Measurements from ENCODE around the gene PRMT9. TPM values are rescaled to one million over a fixed set of nuclear protein-coding genes. Genes with fewer than 3 reads are reported as not detected.

PRMT9 gene
- total RNA-seq, 4 donors from 2014 or later, result 0.60 to 17.1 (median 4.8) TPM

GRCh38 chr4:147678796-147679549, 5.0 kb downstream of the PRMT9 start:
- no peak overlapping the region for H3K27ac ChIP-seq
- H3K36me3 ChIP-seq, result no peaks in the 10 kb centered on the region
- no peak for TF ChIP-seq CTCF (IDR thresholded peaks at IDR 0.05)
- TF ChIP-seq EP300 (IDR thresholded peaks at IDR 0.05; ENCODE audit: low read depth), result no peak
- no peak for TF ChIP-seq POLR2A (IDR thresholded peaks at IDR 0.05)
- no peak for TF ChIP-seq POLR2AphosphoS5 (IDR thresholded peaks at IDR 0.05)
- peaks cover 6 to 13% (median 8%) of the 10 kb centered on the region in 4 donors for H3K4me1 ChIP-seq
- intact Hi-C loops (cut with DNase I; ENCODE audit: low total_unique reads) (no loop called here), in situ Hi-C loops (cut with MboI; ENCODE audit: low pct_ligation_motif_present in 1 of 4, low pct_unique_long_range_greater_than_20kb in 1 of 4, low sequenced_read_pairs in 3 of 4) (no loop called here)
- 89 to 96% methylated on average over 2 to 12 of the region's 12 CpGs for WGBS, 2 donors (ENCODE audit: low coverage in 1 of 2)
- DNase-seq, result no peak
- no peaks in the 10 kb centered on the region for H3K27me3 ChIP-seq
- H3K9me3 ChIP-seq, result no peaks in the 10 kb centered on the region
- H3K4me3 ChIP-seq, result no peak overlapping the region

- H3K4me1 ChIP-seq, result peaks cover 6 to 12% (median 7%) of the 10 kb centered on the region in 4 donors
- H3K4me3 ChIP-seq, result no peak overlapping the region
- no peak for DNase-seq
- no peak overlapping the region for H3K27ac ChIP-seq
- in situ Hi-C loops (cut with MboI; ENCODE audit: low pct_ligation_motif_present in 1 of 4, low pct_unique_long_range_greater_than_20kb in 1 of 4, low sequenced_read_pairs in 3 of 4) (no loop called here), intact Hi-C loops (cut with DNase I; ENCODE audit: low total_unique reads) (no loop called here)
- no peaks in the 10 kb centered on the region for H3K27me3 ChIP-seq
- TF ChIP-seq POLR2A (IDR thresholded peaks at IDR 0.05) (no peak), CTCF (IDR thresholded peaks at IDR 0.05) (no peak), POLR2AphosphoS5 (IDR thresholded peaks at IDR 0.05) (no peak), EP300 (IDR thresholded peaks at IDR 0.05; ENCODE audit: low read depth) (no peak)
- 77 to 81% methylated on average over 5 of the region's 5 CpGs for WGBS, 2 donors (ENCODE audit: low coverage in 1 of 2)
- no peaks in the 10 kb centered on the region for H3K36me3 ChIP-seq
- H3K9me3 ChIP-seq, result no peaks in the 10 kb centered on the region
These were observed 5.9 kb downstream of the PRMT9 start for GRCh38 chr4:147678106-147678505.

GRCh38 chr4:147674496-147674895, 9.5 kb downstream of the PRMT9 start:
- Histone ChIP-seq H3K36me3 (no peaks in the 10 kb centered on the region), H3K4me1 (no peaks in the 10 kb centered on the region), H3K4me3 (no peak overlapping the region), H3K9me3 (no peaks in the 10 kb centered on the region), H3K27ac (no peak overlapping the region), H3K27me3 (no peaks in the 10 kb centered on the region)
- no peak for DNase-seq
- in situ Hi-C loops (cut with MboI; ENCODE audit: low pct_ligation_motif_present in 1 of 4, low pct_unique_long_range_greater_than_20kb in 1 of 4, low sequenced_read_pairs in 3 of 4) (no loop called here), intact Hi-C loops (cut with DNase I; ENCODE audit: low total_unique reads) (no loop called here)
- WGBS, 2 donors (ENCODE audit: low coverage in 1 of 2), result 88 to 100% methylated on average over 1 of the region's 1 CpG
- TF ChIP-seq POLR2A (IDR thresholded peaks at IDR 0.05) (no peak), POLR2AphosphoS5 (IDR thresholded peaks at IDR 0.05) (no peak), CTCF (IDR thresholded peaks at IDR 0.05) (no peak), EP300 (IDR thresholded peaks at IDR 0.05; ENCODE audit: low read depth) (no peak)

GRCh38 chr4:147674073-147674472, 9.9 kb downstream of the PRMT9 start:
- DNase-seq, result no peak
- Histone ChIP-seq H3K4me1 (no peaks in the 10 kb centered on the region), H3K36me3 (no peaks in the 10 kb centered on the region), H3K9me3 (no peaks in the 10 kb centered on the region), H3K27me3 (no peaks in the 10 kb centered on the region), H3K27ac (no peak overlapping the region), H3K4me3 (no peak overlapping the region)
- intact Hi-C loops (cut with DNase I; ENCODE audit: low total_unique reads) (no loop called here), in situ Hi-C loops (cut with MboI; ENCODE audit: low pct_ligation_motif_present in 1 of 4, low pct_unique_long_range_greater_than_20kb in 1 of 4, low sequenced_read_pairs in 3 of 4) (no loop called here)
- no peak for TF ChIP-seq POLR2AphosphoS5 (IDR thresholded peaks at IDR 0.05)
- no peak for TF ChIP-seq EP300 (IDR thresholded peaks at IDR 0.05; ENCODE audit: low read depth)
- TF ChIP-seq CTCF (IDR thresholded peaks at IDR 0.05), result no peak
- no peak for TF ChIP-seq POLR2A (IDR thresholded peaks at IDR 0.05)
- WGBS, 2 donors (ENCODE audit: low coverage in 1 of 2), result 68 to 92% methylated on average over 4 of the region's 4 CpGs
